Mucosa of descending colon (tissue), 3 donors: ENCODE measurements around the gene ADAMTS1. TPM values are rescaled to one million over a fixed set of nuclear protein-coding genes. Genes with fewer than 3 reads are reported as not detected.

Experiments used
- ATAC-seq: fragments of 200-7000 bp; cut with Tn5 transposase; one replicate; pipeline ENCODE4 v1.9.1; 2020; ENCODE audit warnings: mild to moderate bottlenecking, moderate library complexity
- DNase-seq, 3 donors: peaks; one replicate each; pipeline ENCODE4 v3.0.0-alpha.2; 2020
- H3K36me3 ChIP-seq: fragments of 200-600 bp; one replicate; pipeline ENCODE4 v1.8.0; 2021; ENCODE audit warnings: low read depth, mild to moderate bottlenecking
- H3K4me1 ChIP-seq: fragments of 200-600 bp; one replicate; pipeline ENCODE4 v1.8.0; 2021; ENCODE audit warnings: low read depth, mild to moderate bottlenecking
- H3K4me3 ChIP-seq: fragments of 200-600 bp; one replicate; pipeline ENCODE4 v1.8.0; 2021; ENCODE audit warnings: mild to moderate bottlenecking
- H3K9me3 ChIP-seq: fragments of 200-600 bp; one replicate; pipeline ENCODE4 v1.8.0; 2021; ENCODE audit warnings: mild to moderate bottlenecking
- CTCF ChIP-seq: fragments of 200-600 bp; IDR thresholded peaks from one replicate; pipeline ENCODE4 v1.8.0; 2022; ENCODE audit warnings: antibody characterized with exemption, mild to moderate bottlenecking
- intact Hi-C, 2 donors: fragments of 100-400 bp; cut with DNase I in 1 of 2; cut with micrococcal nuclease in 1 of 2; formaldehyde crosslinking; loops; one replicate each; pipeline versions ENCODE4 v1.11.0 to v1.11.1; 2022; cut with DNase I, micrococcal nuclease
- total RNA-seq, 3 donors: library from RNA; stranded (reverse); fragmentation: NEBNext Ultra II Directional in 2 of 3; extraction: Animal tissue kit (Norgen Biotek cat#: 25700) in 2 of 3; gene quantifications; one replicate each; pipeline versions ENCODE4 v1.2.1 to v1.2.4, GENCODE V29; 2021 to 2023
- donor health status: DM: no; HTN: no; CAD: no; lungs with moderate emphysema.
- donor health status: DM: no; HTN: no; CAD: no.
- donor health status: DM: no; HTN: yes; CAD: no.

ADAMTS1 gene
- total RNA-seq, 3 donors from 2014 or later, result 5.2 to 59.3 (median 43.9) TPM

GRCh38 chr21:26833011-26833410 is 12.2 kb downstream of the ADAMTS1 start:
- intact Hi-C loops, result no loop called here
- H3K9me3 ChIP-seq, result no peaks in the 10 kb centered on the region
- DNase-seq (no peak), ATAC-seq (peak; percentile 9)
- H3K36me3 ChIP-seq, result no peaks in the 10 kb centered on the region
- TF ChIP-seq CTCF, result no peak
- no peaks in the 10 kb centered on the region for H3K4me1 ChIP-seq
- H3K4me3 ChIP-seq, result no peak overlapping the region

GRCh38 chr21:26832546-26832945 is 12.7 kb downstream of the ADAMTS1 start:
- TF ChIP-seq CTCF, result no peak
- H3K4me3 ChIP-seq, result no peak overlapping the region
- ATAC-seq, result no peak
- no peak for DNase-seq
- no peaks in the 10 kb centered on the region for H3K9me3 ChIP-seq
- intact Hi-C loops, result no loop called here
- H3K36me3 ChIP-seq, result no peaks in the 10 kb centered on the region
- H3K4me1 ChIP-seq, result no peaks in the 10 kb centered on the region

GRCh38 chr21:26826801-26827200 is 18.4 kb downstream of the ADAMTS1 start:
- TF ChIP-seq CTCF, result no peak
- DNase-seq, result no peak
- intact Hi-C loops, result no loop called here

GRCh38 chr21:26820509-26820908 is 24.7 kb downstream of the ADAMTS1 start:
- no peaks in the 10 kb centered on the region for H3K9me3 ChIP-seq
- no peaks in the 10 kb centered on the region for H3K36me3 ChIP-seq
- intact Hi-C loops, result no loop called here
- ATAC-seq (no peak), DNase-seq (no peak)
- H3K4me1 ChIP-seq, result no peaks in the 10 kb centered on the region
- H3K4me3 ChIP-seq, result no peak overlapping the region
- no peak for TF ChIP-seq CTCF

More at GRCh38 chr21:26826801-26827200, 18.4 kb downstream of the ADAMTS1 start:
- Histone ChIP-seq H3K36me3 (no peaks in the 10 kb centered on the region), H3K4me1 (no peaks in the 10 kb centered on the region), H3K4me3 (no peak overlapping the region), H3K9me3 (no peaks in the 10 kb centered on the region)
- ATAC-seq, result no peak

- ATAC-seq (no peak), DNase-seq (no peak)
- Histone ChIP-seq H3K9me3 (no peaks in the 10 kb centered on the region), H3K4me3 (no peak overlapping the region), H3K36me3 (no peaks in the 10 kb centered on the region), H3K4me1 (no peaks in the 10 kb centered on the region)
- no peak for TF ChIP-seq CTCF
- intact Hi-C loops, result no loop called here
These were observed 25.4 kb downstream of the ADAMTS1 start for GRCh38 chr21:26819740-26820324.

- Histone ChIP-seq H3K36me3 (no peaks in the 10 kb centered on the region), H3K9me3 (no peaks in the 10 kb centered on the region), H3K4me1 (no peaks in the 10 kb centered on the region), H3K4me3 (no peak overlapping the region)
- ATAC-seq (no peak), DNase-seq (no peak)
- no peak for TF ChIP-seq CTCF
- intact Hi-C loops, result no loop called here
These were observed 26.3 kb downstream of the ADAMTS1 start for GRCh38 chr21:26818906-26819305.
